Fibroblast of pulmonary artery (primary cell): ENCODE data around the gene GIMAP2.
A peak's percentile ranks its signal among the peaks of the same experiment; 100 is the strongest.

Source experiments
- DNase-seq: peaks from one replicate; pipeline ENCODE4 v3.0.0-alpha.2; 2010; ENCODE audit warnings: low read depth
- H3K4me3 ChIP-seq: replicated peaks from 2 replicates; pipeline ENCODE4 v1.5.1; 2011; ENCODE audit warnings: low read depth, mild to moderate bottlenecking, control low read depth, low read length, moderate library complexity
- TF ChIP-seq, protein P1 (sequence below): IDR thresholded peaks from 2 replicates; pipeline ENCODE4 v1.5.1; 2011; ENCODE audit warnings: mild to moderate bottlenecking, control low read depth, low read length, inconsistent platforms; ENCODE audit errors: missing control alignments

GIMAP2 gene

DNA sequence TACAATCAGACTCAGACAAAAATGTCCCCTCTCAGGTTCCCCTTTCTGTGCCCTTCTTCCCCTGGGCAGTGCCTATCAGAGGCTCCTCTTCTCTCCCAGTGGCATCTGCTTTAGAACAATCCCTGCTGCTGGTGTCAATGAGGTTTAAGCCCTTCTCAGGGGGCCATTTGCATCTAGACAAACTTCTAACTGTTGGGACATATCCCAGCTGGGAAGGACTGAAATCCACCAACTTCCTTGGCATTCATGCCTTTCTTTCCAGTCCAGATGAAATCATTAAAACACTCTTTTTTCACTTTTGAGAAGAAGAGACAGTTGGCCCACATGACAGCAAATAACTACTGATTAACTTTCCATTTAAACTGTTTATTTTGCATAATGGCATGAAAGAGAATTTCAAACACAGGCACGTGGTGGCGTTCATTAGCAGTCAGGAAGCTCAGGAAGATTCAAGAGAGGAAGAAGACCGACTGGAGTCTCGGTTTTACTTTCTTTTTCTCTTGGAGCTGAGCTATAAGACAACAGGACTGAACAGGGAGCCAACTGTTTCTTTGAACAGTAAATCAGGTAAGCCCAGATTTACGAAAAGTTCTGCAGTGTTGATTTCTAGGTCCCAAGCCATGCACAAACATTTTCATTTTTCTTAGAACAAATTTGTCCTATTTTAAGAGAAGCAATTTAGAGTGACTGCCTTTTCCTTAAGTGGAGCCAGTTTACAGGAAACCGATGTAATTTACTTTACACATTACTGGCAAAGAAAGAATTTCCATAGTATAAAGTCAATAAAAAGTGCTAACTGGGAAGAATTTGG, at the start of gene GIMAP2:
GIMAP2 (plus strand) TSS at position 488 of the 811 bp plus-strand sequence. CDS start 1,354 bp downstream, outside the sequence.
- TF ChIP-seq, protein P1, sequence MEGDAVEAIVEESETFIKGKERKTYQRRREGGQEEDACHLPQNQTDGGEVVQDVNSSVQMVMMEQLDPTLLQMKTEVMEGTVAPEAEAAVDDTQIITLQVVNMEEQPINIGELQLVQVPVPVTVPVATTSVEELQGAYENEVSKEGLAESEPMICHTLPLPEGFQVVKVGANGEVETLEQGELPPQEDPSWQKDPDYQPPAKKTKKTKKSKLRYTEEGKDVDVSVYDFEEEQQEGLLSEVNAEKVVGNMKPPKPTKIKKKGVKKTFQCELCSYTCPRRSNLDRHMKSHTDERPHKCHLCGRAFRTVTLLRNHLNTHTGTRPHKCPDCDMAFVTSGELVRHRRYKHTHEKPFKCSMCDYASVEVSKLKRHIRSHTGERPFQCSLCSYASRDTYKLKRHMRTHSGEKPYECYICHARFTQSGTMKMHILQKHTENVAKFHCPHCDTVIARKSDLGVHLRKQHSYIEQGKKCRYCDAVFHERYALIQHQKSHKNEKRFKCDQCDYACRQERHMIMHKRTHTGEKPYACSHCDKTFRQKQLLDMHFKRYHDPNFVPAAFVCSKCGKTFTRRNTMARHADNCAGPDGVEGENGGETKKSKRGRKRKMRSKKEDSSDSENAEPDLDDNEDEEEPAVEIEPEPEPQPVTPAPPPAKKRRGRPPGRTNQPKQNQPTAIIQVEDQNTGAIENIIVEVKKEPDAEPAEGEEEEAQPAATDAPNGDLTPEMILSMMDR: no peak
- peak within 1 kb of the TSS; percentile 32 for H3K4me3 ChIP-seq
- DNase-seq: peak; percentile 11

DNA sequence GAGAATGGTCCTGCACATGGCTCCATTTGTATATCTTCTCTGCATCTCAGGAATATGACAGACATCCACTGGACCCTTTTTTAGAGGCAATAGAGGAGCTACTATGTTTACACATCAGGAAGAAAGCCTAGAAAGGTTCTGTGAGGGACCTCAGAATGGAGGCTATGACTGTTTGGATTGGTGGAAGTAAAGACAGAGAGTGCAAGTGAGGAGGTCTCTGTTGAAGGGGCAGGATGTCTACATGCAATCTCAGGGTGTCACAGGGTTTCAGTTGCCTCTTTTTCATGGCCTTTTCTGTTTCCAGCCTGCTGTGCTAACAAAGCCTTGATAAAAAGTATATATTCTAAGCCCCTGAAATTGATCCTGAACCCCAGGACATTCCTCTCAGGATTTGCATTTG, 43.7 kb upstream of the GIMAP2 start:
- TF ChIP-seq, protein P1: no peak
- H3K4me3 ChIP-seq: no peak overlapping the region
- DNase-seq: no peak

DNA sequence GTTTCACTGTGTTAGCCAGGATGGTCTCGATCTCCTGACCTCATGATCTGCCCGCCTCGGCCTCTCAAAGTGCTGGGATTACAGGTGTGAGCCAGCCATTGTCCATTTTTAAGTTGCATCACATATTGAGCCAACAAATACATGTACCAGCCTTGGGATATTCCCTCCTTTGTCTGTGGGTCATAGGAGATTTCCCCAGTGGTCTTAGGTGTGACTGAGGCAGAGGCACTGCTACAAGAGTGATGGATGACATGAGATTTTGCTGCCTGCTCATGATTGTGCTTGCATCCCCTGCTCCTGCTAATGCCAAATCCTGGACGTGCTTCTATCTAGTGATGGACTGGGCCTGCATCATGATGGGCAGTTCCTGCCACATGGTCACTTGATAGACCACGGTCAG, 42.6 kb upstream of the GIMAP2 start:
- DNase-seq: no peak
- H3K4me3 ChIP-seq: no peak overlapping the region
- TF ChIP-seq, protein P1: no peak

DNA sequence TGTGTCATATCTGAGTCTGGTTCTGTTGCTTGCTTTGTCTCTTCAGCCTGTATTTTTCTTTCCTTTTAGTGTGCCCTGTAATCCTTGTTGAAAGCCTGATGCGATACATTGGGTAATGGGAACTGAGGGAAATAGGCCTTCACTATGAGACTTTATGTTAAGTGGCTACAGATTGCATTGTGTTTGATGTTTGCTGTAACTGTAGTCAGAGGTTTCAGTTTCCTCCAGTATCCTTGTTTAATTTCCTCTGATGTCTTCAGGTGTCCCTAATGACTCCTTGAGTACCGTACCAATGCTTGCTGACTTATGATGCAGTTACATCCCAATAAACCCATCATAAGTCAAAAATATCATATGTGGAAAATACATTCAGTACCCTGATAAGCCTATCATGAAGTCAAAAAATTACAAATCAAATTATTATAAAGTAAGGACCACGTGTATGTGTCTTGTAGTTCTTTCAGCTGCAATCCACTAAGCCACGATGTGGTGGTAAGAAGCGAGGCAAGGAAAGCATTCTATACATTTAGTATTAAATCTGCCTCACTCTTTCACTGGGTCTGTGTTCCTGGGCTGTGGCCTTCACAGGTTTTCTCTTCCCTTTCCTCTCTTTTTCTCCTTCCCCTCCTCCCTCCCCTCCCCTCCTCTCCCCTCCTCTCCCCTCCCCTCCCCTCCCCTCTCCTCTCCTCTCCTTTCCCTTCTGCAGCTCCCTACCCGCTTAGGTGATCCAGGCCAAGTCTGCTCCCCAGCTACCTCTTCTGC, 40.1 kb upstream of the GIMAP2 start:
- DNase-seq: no peak
- H3K4me3 ChIP-seq: no peak overlapping the region
- TF ChIP-seq, protein P1: no peak

DNA sequence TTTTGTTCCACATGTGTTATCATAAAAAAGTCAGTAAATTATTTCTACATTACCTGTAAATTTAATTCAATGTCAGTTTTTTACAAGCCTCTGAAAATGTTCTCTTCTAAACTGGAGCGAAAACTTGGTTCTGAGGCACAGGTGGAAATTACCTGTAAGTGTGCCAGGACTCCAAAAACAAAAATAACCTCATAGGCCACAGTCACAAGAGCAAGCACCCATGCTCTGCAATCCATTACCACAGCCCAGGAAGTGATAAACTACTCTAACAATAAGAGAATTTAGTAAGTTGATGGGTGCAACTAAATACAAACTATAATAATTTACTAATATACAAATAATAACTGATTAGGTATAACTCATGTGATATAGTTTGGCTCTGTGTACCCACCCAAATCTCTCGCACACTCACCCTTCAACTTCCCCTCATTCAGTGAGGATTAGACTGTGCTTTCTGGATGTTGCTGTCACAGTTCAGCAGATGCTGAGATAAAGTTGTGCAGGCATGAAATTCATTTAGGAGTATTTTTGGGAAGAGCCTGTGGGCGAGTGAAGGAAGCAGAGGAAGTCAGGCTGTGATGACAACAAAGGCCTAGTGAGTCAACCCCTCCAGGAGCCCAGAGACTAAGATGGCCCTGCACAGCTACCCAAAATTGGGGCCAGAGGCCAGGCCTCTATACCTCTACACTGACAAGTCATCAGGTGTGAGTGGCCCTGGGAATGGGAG, 37.0 kb upstream of the GIMAP2 start:
- no peak for DNase-seq
- H3K4me3 ChIP-seq: no peak overlapping the region
- TF ChIP-seq, protein P1: no peak

DNA sequence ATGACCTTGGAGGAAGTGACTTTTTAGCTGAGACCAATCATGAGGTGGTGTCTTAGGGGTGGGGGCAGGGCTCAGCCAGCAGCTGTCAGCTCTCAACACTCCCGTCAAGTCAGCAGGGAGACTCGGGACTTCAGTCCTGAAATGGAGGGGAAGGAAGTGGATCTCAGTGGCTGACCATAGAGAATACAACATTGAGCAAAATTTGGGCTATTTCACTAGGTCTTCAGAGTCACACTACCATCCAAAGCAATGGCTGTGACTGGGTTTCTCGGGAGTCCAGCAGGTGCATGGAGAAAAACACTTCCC, 36.5 kb upstream of the GIMAP2 start:
- no peak for DNase-seq
- TF ChIP-seq, protein P1: no peak
- H3K4me3 ChIP-seq: no peak overlapping the region
